Mucosa of descending colon (tissue), 3 donors: ENCODE results near the gene APBA2. TPM values are rescaled to one million over a fixed set of nuclear protein-coding genes. Genes with fewer than 3 reads are reported as not detected.

Experiments
- ATAC-seq: fragments of 200-7000 bp; cut with Tn5 transposase; one replicate; pipeline ENCODE4 v1.9.1; 2020; ENCODE audit warnings: mild to moderate bottlenecking, moderate library complexity
- DNase-seq, 3 donors: peaks; one replicate each; pipeline ENCODE4 v3.0.0-alpha.2; 2020
- H3K36me3 ChIP-seq: fragments of 200-600 bp; one replicate; pipeline ENCODE4 v1.8.0; 2021; ENCODE audit warnings: low read depth, mild to moderate bottlenecking
- H3K4me1 ChIP-seq: fragments of 200-600 bp; one replicate; pipeline ENCODE4 v1.8.0; 2021; ENCODE audit warnings: low read depth, mild to moderate bottlenecking
- H3K4me3 ChIP-seq: fragments of 200-600 bp; one replicate; pipeline ENCODE4 v1.8.0; 2021; ENCODE audit warnings: mild to moderate bottlenecking
- H3K9me3 ChIP-seq: fragments of 200-600 bp; one replicate; pipeline ENCODE4 v1.8.0; 2021; ENCODE audit warnings: mild to moderate bottlenecking
- intact Hi-C, 2 donors: fragments of 100-400 bp; cut with DNase I in 1 of 2; cut with micrococcal nuclease in 1 of 2; formaldehyde crosslinking; loops; one replicate each; pipeline versions ENCODE4 v1.11.0 to v1.11.1; 2022; cut with DNase I, micrococcal nuclease
- total RNA-seq, 3 donors: library from RNA; stranded (reverse); fragmentation: NEBNext Ultra II Directional in 2 of 3; extraction: Animal tissue kit (Norgen Biotek cat#: 25700) in 2 of 3; gene quantifications; one replicate each; pipeline versions ENCODE4 v1.2.1 to v1.2.4, GENCODE V29; 2021 to 2023
- TF ChIP-seq, protein P1 (sequence below): fragments of 200-600 bp; IDR thresholded peaks from one replicate; pipeline ENCODE4 v1.8.0; 2022; ENCODE audit warnings: antibody characterized with exemption, mild to moderate bottlenecking
- donor health status: DM: no; HTN: no; CAD: no; lungs with moderate emphysema.
- donor health status: DM: no; HTN: no; CAD: no.
- donor health status: DM: no; HTN: yes; CAD: no.

The APBA2 gene
- total RNA-seq, 3 donors from 2014 or later, result 0.69 to 2.0 (median 1.2) TPM

DNA sequence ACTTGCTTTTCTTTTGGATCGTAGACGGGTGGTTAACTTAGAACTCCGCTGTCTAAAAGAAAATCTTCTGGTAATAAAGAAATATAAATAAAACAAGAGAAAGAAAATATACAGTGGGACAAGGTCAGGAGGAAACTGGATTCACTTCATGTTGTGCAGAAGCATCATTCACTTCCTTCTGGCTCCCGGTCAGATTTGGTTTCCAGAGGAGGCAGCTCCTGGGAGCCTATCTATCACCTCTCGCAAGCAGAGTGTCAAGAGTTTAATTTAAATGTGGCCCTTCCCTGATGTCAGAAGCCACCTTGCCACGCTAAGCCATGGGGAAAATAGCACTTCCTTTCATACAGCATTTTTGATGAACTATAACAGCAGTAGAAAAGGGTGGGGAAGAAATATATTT, 244.7 kb downstream of the APBA2 start:
- no peaks in the 10 kb centered on the region for H3K4me1 ChIP-seq
- H3K9me3 ChIP-seq, result no peaks in the 10 kb centered on the region
- no peak for ATAC-seq
- H3K36me3 ChIP-seq, result no peaks in the 10 kb centered on the region
- no peak for DNase-seq
- intact Hi-C loops, result no loop called here
- TF ChIP-seq, protein P1, sequence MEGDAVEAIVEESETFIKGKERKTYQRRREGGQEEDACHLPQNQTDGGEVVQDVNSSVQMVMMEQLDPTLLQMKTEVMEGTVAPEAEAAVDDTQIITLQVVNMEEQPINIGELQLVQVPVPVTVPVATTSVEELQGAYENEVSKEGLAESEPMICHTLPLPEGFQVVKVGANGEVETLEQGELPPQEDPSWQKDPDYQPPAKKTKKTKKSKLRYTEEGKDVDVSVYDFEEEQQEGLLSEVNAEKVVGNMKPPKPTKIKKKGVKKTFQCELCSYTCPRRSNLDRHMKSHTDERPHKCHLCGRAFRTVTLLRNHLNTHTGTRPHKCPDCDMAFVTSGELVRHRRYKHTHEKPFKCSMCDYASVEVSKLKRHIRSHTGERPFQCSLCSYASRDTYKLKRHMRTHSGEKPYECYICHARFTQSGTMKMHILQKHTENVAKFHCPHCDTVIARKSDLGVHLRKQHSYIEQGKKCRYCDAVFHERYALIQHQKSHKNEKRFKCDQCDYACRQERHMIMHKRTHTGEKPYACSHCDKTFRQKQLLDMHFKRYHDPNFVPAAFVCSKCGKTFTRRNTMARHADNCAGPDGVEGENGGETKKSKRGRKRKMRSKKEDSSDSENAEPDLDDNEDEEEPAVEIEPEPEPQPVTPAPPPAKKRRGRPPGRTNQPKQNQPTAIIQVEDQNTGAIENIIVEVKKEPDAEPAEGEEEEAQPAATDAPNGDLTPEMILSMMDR, result no peak
- no peak overlapping the region for H3K4me3 ChIP-seq

DNA sequence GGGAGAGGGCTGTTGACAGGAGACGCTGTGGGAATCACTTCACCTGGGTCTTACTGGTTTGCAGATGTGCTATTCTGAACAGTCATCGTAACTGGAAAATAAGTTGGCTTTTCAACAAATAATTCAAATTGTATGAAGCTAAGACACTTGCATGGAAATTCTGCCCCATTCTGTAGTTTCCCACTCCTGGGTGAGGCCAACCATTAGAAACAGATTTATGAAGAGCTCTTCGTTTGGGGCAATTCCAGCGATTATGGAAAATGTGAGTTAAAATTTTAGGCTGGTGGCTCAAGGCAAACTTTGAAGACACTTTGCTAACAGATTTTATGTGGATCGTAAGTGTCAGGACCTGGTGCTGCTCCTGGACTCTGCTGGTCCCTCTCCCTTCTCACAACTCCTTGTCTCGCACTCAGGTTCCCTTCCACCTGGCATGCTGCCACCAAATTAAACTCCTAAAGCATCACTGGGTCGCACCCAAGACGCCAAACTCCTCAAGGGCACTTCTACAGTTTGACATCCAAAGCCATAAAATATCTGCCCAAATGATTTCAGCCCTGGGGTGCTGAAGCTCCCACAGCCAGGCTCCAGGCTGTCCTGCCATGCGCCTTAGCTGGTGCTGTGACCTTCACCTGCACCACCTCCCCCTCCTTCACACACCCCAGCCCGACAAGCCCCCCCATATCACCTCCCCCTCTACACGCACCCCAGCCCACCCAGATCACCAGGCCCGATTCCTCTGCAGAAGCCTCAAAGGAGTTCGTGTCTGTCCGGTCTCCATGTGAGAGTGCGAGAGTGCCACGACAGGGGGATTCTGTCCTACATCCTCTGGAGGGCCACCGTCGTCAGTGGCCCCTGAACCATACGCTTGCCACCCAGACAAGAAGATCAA, 245.4 kb downstream of the APBA2 start:
- H3K9me3 ChIP-seq, result no peaks in the 10 kb centered on the region
- no peaks in the 10 kb centered on the region for H3K4me1 ChIP-seq
- intact Hi-C loops, result no loop called here
- DNase-seq (peak in 1 of 3 donors; percentile 3), ATAC-seq (no peak)
- H3K4me3 ChIP-seq, result no peak overlapping the region
- TF ChIP-seq, protein P1, result no peak
- H3K36me3 ChIP-seq, result no peaks in the 10 kb centered on the region

DNA sequence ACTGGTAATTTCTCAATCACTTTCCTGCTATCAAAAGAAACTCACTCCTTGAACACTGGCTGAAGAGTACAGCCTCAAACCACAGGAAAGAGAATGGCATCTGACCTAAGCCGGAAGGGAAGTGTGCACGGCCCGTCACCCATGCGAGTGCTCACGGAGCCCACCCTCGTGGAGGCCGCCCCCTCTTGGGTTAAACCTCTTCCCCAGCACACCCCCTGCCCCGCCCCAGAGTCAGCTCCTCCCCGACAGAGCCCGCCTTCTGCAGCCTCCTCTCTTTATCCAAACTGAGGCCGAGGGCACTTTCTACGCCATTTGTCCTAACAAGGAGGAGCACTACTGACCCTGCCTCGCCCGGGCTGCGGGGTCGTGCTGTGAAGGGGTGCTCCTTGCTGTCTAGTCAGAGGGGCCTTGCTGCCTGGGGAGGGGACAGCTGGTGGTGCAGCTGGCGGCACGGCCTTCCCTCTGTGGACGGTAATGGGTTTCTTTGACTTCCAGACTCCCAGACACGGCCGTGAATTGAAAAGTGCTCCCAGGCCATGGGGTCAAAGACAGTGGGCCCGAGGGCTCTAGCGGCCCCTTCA, 246.2 kb downstream of the APBA2 start:
- intact Hi-C loops, result no loop called here
- no peaks in the 10 kb centered on the region for H3K36me3 ChIP-seq
- DNase-seq (peak in 2 of 3 donors; percentile 13 to 20), ATAC-seq (no peak)
- no peak overlapping the region for H3K4me3 ChIP-seq
- TF ChIP-seq, protein P1, result no peak
- no peaks in the 10 kb centered on the region for H3K4me1 ChIP-seq
- no peaks in the 10 kb centered on the region for H3K9me3 ChIP-seq

DNA sequence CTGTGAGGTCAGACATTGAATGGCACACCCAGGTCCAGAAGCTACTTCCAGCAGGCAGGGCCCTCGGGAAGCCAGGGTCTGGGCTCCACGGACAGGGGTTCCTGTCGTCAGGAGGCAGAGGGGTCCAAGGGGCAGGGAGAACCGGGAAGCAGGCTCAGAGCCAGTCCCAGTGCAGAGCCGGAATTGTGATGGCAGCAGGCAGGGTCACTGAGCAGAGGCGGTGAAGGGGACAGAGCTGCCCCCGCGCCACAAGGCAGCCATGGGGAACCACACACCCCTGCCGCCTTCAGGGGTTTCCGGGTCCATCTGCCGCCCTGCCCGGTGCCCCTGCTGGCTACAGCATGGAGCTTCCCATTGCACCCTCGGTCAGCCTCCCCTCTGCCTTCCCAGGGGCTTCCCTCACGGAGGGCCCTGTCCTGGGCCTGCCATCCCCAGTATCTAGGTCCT, 247.0 kb downstream of the APBA2 start:
- intact Hi-C loops, result no loop called here
- Histone ChIP-seq H3K4me3 (no peak overlapping the region), H3K36me3 (no peaks in the 10 kb centered on the region), H3K9me3 (no peaks in the 10 kb centered on the region), H3K4me1 (no peaks in the 10 kb centered on the region)
- TF ChIP-seq, protein P1, result no peak
- peak in 2 of 3 donors; percentile 7 to 27 for DNase-seq
- no peak for ATAC-seq

DNA sequence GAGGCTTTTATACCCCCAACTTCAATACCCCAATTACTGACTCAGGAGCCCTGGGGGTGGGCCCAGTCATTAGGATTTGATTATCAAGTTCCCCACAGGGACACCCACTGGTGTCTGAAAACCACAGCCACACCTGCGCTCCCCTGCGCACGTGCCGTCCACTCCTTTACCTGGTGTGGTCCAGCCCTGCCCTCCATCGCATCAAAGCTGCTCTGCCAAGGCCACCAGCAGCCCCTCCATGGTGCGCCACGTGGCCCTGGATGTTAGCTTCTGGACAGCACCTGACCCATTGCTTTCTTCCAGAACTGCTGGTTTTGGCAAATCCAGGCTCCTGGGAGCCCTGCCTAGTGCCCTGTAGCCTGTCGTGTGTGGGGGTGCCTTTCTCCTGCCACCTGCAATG, 247.5 kb downstream of the APBA2 start:
- Histone ChIP-seq H3K9me3 (no peaks in the 10 kb centered on the region), H3K36me3 (no peaks in the 10 kb centered on the region), H3K4me3 (no peak overlapping the region), H3K4me1 (no peaks in the 10 kb centered on the region)
- DNase-seq (no peak), ATAC-seq (no peak)
- intact Hi-C loops, result no loop called here
- TF ChIP-seq, protein P1, result no peak
